ENCODE measurements around the gene DHX34.

The DHX34 gene

GRCh38 chr19:47309608-47310007 lies 39.5 kb upstream of the DHX34 start, which contains the start of gene C5AR1:
Gene C5AR1, plus strand, starts transcription at chr19:47309861. Its CDS starts 35 bp downstream, at chr19:47309896.
- TF ChIP-seq CTCF (IDR thresholded peaks at IDR 0.05) = no peak

GRCh38 chr19:47310323-47310722 lies 38.8 kb upstream of the DHX34 start:
- no peak for TF ChIP-seq CTCF (IDR thresholded peaks at IDR 0.05)

- TF ChIP-seq CTCF (IDR thresholded peaks at IDR 0.05) = no peak
These were observed 38.3 kb upstream of the DHX34 start for GRCh38 chr19:47310819-47311218.

DNA sequence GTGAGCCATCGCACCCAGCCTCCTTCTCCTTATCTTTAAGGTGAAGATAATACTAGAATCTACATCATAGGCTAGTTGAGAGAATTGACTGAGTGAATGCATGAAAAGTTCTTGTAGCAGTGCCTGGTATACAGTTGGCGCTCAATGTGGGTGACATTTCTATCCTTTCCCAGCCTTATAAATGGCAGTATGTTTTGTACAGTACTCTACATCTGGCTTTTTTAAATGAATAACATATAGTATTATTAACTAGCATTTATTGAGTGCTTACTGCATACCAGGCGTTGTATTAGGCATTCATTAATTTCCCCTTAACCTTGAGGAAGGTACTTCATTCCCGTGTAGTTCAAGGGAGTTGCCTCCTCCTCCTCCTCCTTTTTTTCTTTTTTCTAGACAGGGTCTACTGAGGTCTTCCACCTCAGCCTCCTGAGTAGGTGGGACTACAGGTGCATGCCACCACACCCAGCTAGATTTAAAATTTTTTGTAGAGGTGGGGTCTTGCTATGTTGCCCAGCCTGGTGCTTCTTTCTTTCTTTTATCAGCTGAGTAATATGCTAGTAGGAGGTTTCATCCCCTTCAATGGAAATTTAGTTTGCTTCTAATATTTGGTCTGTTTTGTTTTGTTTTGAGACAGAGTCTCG lies 36.6 kb upstream of the DHX34 start:
- TF ChIP-seq CTCF (IDR thresholded peaks at IDR 0.05) = no peak

- no peak for TF ChIP-seq CTCF (IDR thresholded peaks at IDR 0.05)
These were observed 35.3 kb upstream of the DHX34 start for GRCh38 chr19:47313754-47314295.

DNA sequence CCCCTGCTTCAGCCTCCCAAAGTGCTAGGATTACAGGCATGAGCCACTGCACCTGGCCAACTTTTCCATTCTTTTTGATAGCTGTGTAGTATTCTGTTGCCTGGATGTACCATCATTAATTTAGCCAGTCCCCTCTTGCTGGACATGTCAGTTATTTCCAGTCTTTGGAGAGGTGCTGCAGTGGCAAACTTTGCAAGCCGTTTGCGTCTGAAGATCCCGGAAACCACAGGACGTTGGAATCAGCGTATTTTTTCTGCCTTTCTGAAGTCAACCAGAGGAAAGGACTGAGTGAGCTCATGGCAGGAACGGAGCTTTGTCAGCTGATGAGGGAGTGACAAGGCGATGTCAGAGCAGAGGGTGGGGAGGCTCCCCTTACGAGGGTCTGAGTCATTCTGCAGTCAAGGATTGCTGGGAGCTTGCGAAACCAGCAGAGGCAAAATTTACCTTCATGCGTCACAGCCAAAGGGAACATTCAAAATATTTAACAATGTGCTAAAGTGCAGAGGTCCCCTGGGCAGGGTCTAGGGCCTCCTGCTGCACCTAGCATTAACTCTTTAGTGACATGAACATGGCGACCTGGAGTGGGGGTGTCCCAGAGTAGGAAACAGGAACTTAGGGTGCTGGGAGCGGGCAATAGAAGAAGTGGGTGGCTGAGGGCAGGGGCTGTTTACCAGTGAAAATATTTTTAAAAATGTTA lies 33.8 kb upstream of the DHX34 start:
- TF ChIP-seq CTCF (IDR thresholded peaks at IDR 0.05) = no peak

DNA sequence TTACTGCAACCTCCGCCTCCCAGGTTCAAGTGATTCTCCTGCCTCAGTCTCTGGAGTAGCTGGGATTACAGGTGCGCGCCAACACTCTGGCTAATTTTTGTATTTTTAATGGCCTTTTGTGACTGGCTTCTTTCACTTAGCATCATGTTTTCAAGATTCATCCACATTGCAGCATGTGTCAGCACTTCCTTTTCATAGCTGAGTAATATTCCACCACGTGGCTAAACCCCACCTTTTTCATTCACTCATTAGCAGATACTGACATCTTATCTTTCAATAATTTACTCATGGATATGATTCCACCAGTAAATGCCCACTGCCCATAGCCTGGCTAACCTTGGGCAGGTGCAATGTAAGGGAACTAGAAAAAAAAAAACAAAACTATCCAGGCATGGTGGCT lies 32.6 kb upstream of the DHX34 start:
- no peak for TF ChIP-seq CTCF (IDR thresholded peaks at IDR 0.05)
